GM18519 (cell line): Measurements from ENCODE around the gene PLCL2.

ENCODE experiments used
- ATAC-seq: cut with Tn5 transposase; IDR thresholded peaks from one replicate; pipeline ENCODE4 v1.9.1; 2021; ENCODE audit warnings: mild to moderate bottlenecking, moderate library complexity; ENCODE audit not compliant: unreplicated experiment, low FRiP score

The PLCL2 gene

DNA sequence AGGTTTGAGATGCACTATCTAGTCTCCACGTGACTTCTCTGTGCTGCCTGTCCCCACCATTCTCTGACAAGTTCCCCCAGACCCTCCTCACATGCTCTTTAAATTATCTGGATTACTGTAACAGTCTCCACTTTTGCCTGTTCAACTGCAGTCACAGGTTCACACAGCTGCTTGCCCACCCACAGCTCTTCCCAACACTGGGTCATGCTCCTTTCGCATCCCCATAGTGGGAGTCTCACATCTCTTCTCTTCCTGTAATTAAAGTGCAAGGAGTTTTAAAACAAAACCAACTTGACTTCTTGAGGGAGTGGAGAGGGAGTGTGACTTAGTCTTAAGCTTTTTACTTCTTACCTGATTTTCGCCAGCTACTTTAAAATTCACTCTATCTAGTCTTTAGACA lies 178.8 kb downstream of the PLCL2 start:
- ATAC-seq: no peak

DNA sequence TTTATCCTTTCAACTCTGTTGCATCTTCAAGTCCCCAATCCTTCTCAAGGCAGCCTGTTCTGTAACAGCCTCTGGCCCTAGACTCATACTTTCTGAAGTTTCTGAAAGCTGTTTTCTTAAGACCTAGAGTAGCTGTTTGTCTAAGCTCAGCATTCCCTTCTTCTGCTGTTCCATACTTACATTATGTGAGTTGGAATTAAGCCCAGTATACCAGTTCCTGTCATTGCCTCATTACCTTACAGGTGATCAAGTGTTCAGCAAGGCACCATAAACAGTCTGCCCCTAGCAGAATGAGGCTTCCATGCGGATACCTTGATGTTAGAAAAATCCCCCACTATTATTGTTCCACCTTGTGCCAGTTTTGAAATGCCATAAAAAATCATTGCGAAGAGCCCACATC lies 180.6 kb downstream of the PLCL2 start:
- no peak for ATAC-seq

DNA sequence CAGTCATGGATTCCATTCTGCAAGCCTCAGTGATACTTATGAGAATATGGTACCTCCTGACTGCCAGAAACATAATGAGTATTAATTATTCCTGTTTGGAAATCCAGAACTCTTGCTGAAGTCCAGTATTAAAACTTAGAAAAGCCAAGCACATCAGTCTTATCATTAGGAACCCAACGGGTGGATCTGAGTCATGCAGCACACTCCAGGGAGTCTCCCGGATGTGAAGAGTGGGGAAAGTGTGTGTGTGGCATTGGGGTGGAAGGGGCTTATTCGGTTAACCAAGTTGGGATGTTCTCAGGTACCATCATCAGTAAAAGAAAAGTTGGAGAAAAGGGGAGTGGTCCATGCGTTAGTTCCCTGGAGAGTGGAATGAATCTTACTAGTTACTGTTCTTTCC lies 181.1 kb downstream of the PLCL2 start:
- no peak for ATAC-seq

DNA sequence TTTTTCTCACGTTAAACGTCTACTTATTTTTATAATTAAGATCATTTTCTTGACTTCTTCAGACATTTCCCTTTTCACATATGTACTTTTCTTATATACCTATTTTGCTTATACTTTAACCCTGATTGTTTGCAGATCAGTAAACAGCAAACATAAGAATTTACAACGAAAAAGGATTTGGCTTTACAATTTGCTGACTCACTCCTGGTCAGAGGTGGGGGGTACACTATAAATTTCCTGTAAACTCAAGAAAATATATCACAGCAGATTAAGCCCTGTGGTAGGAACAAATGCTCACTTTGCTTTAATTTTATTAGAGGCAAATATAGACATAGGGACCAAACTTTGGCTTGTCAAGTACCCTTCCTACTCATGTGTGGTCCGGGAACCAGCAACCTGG lies 185.0 kb downstream of the PLCL2 start:
- no peak for ATAC-seq

DNA sequence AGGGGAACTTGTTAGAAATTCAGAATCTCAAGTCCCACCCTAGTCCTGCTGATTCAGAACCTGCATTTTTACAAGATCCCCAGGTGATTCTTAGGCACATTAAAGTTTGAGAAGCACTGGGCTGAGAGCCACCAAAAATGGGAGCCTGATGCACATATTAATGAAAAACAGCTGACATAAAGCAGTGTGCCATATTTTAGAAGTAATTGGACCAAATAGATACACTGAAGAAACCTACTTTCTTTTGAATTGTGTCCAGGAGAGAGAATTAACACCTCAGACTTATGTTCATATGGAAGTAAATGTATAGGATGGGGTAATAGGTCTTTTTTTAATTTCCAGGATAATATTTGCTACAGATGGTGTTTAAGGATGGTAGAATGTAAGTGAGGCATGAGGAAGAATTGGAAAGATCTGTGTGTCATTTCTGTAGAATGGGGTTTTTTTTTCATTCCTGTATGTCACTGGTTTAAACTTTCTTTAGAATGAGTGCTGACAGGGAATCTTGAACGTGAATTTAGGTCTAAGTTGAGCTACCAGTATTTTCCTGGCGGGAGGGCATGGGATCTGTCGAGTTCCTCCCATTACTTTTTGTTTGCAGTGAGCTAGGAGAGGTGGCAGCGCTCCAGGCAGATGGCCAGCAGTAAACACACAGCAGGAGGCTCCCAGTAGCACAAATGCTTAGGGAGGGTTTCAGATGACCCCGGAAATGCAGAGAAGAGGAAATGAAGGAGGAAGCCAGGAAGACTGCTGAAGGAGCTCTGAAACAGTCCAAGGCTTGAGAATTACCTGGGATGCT lies 185.6 kb downstream of the PLCL2 start:
- ATAC-seq: no peak

DNA sequence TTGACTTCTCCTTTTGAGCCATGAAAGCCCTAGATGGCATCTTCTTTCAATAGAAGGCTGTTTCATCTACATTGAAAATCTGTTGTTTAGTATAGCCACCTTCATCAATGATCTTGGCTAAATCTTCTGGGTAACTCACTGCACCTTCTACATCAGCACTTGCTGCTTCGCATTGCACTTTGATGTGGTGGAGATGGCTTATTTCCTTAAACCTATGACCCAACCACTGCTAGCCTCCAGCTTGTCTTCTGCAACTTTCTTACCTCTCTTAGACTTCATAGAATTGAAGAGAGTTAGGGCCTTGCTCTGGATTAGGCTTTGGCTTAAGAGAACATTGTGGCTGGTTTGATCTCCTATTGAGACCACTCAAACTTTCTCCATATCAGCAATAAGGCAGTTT lies 189.8 kb downstream of the PLCL2 start:
- no peak for ATAC-seq

DNA sequence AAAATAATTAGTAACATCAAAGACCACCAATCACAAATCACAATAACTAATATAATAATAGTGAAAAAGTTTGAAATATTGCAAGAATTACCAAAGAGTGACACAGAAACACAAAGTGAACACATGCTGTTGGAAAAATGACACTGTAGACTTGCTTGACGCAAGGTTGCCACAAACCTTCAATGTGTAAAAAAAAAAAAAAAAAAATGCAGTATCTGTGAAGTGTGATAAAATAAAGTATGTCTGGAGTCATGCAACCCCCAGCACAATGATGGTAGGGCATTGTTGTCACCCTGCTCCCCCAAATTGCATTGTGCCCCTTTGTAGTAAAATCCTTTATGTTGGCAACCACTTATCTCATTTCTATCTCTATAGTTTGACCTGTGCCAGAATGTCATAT lies 190.6 kb downstream of the PLCL2 start:
- no peak for ATAC-seq

DNA sequence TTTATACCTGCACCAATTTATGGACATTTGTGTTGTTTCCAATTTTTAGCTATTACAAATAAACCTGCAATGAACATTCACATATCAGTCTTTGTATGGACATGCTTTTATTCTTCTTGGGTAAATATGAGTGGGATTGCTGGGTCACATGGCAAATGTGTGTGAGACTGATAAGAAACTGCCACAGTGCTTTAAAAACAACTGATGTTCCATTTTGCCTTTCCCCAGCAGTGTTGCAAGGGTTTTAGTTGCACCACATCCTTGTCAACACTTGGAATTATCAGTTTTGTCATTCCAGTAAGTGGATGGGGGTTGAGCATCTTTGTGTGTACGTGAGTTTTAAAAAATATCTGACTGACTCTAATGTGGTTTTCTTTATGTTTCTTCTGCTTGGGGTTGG lies 191.2 kb downstream of the PLCL2 start:
- ATAC-seq: no peak

DNA sequence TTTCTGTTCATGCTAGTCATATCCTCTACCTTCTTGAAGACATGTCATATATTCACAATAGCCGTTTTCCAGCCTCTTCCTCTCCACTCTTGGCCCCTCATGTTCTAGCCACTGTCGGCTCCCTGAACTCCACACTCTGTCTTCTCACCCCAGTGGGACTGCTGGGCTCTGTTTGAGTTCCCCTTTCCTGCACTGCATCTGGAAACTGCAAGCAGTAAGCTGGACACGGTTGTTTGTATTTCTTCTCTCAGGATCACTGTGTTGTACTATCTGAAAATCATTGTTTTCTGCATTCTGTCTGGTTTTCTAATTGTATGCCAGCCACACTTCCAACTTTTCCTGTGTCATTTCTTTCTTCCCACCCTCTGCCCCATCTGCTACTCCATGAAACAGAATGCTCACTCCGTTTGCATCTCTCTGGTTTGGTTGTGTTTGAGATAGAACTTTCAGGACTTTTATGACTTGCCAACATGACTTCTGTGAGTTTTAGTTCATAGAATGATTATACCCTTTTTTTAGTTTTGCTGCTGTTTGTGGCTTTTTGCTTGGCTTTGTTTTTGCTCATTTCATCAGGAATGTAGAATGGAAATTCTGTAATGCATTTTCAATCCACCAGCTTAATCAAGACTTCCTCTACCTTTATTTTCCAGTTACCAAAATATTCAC lies 192.3 kb downstream of the PLCL2 start:
- no peak for ATAC-seq

DNA sequence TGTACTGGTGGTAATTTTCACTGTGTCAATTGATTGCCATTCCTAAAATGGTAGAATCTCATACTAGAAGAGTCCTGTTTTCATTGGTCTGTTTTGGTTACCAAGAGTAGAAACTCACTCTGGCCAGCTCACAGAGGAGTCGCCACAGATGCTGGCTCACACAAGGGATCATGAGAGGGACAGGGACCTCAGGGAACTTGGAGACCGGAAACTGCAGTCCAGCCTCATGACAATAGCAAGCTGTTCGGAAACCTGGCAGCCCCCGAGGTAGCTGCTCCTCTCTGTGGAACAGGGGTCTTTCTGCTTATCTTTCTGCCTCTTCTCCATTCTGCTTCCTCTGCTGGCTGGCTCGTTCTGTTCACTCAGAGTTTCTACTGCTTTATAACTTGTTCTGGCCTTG lies 192.9 kb downstream of the PLCL2 start:
- ATAC-seq: no peak

DNA sequence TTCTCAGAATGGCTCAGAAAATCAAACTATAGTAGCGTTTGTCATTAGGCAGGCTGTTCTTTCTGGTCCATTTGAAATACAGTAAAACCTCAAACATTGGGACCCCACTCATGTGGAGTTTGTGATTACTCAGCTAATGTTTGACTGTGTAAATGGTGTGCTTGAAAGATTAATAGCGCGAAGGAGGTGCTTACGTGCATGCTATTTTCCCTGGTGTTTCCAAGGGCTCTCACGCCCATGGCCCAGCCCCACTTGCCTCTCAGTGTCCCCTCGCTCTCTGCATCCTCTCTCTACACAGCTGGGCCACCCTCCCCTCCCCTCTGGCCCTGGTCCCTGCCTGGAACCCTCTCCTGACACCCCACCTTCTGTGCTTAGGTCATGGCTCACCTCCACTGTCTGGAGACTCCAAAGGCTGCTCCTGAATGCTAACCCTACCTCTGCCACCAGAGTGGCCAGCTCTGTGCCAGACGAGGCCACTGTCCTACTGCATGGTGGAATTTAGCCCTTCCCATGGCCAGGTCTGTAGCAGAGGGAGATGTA lies 194.2 kb downstream of the PLCL2 start:
- ATAC-seq: no peak

DNA sequence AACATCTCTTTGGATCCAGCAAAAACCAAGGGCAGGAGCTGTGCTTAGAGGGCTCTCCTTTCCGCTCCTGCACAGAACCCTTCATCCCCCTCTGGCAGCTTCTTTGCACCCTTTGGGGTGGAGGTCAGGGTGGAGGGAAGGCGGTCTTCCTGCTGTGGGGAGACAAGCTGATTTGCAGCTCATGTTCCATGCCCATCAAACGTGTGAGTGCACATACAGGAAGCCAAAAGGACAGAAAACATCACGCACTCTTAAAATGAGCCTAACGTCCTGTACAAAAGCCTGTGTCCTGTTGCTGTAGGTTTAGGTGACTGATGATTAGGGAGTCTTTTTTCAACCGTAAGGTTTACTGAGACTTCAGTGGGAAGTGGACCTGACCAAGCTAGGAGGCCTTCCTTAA lies 195.2 kb downstream of the PLCL2 start:
- no peak for ATAC-seq

DNA sequence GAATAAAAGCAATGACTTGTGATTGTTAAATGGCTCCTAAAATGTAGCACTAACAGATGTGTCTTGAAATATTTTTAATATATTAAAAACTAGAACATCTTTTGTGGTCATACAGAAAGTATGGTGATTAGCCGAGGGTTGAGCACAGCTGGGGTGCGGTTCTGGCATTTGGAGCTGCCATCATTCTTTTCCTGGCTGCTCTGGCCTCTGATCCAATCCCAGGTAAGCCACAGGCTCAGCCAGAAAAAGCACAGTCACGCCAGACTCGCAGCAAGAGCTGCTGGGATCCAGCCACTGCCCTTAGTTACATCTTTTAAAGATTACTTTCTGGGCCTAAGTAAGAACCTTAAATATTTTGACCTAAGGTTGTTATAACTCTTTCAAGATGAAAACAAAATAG lies 196.8 kb downstream of the PLCL2 start:
- no peak for ATAC-seq

DNA sequence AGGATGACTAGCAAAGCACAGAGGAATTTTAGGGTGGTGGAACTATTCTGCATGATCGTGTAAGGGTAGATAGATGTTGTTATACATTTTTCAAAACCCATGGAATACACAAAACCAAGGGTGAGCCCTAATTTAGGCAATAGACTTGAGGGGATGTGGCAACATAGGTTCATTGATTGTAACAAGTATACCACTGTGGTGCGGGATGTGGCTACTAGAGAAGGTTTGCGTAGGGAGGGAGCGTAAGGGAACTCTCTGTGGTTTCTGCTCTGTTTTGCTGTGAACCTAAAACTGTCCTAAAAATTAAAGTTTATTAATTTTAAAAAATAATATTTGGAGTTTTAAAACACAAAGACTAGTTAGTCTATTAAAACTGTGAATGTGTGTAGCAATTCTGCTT lies 202.8 kb downstream of the PLCL2 start:
- ATAC-seq: no peak

DNA sequence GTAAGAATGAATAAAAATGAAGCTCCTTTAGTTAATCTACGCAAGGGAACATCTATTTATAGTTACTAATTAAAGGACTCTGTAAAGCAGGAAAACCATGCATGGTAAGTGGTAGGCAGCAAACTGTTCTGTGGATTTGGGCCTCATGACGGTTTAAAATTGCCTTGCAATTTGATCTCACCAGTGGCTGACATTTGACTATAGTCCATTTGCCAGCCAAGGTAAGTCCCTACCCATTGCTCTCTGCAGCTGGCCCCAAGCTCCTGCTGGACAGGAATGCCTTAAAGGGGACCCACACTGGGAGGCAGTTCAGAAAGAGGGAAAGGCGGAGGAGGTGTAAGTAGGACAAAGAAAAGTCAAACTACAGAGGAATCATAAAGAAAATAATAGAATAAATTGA lies 203.3 kb downstream of the PLCL2 start:
- ATAC-seq: no peak

DNA sequence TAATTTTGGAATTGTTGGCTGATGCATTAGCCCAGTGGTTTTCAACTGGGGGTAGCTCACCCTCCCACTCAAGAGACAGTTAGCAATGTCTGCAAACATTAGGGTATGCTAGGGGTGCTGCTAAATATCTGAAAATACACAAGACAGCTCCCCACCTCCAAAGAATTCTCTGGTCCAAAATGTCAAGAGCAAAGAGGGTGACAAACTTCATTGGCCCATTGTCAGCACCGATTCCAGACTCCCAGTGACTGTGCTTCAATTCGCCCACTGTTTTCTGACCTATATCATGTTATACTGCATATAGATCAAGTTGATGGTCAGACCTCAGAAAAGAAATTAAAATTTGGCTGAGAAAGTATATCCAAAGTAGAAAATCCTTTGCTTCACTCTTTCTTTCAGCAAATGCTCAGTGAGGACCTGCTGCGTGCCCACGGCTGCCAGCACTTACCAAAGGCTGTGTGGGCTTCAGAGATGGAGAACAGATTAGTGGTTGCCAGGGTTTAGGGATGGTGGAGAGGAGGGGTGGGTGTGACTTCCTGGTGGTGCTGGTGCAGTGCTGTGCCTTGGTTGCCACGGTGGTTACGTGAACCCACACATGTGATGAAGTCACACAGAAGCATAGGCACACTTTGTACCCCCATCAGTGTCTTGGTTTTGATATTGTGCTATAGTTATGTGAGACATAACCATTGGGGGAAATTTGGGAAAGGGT lies 204.0 kb downstream of the PLCL2 start:
- no peak for ATAC-seq

DNA sequence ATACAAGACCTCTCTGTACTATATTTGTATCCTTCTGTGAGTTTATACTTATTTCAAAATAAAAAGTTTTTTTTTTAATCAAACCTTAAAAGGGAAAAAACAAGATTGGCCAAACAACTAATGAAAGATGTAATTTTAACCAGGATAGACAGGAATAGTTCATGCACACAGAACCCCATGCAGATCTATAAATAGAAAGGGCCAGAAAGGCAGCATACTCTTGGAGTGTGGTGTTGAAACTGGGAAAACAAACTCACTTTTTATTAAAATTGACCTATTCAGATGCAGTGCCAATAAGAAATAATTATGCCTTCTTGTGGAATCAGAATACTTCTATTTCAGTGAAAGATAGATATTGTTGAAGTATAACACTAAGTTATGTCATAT lies 204.6 kb downstream of the PLCL2 start:
- no peak for ATAC-seq

DNA sequence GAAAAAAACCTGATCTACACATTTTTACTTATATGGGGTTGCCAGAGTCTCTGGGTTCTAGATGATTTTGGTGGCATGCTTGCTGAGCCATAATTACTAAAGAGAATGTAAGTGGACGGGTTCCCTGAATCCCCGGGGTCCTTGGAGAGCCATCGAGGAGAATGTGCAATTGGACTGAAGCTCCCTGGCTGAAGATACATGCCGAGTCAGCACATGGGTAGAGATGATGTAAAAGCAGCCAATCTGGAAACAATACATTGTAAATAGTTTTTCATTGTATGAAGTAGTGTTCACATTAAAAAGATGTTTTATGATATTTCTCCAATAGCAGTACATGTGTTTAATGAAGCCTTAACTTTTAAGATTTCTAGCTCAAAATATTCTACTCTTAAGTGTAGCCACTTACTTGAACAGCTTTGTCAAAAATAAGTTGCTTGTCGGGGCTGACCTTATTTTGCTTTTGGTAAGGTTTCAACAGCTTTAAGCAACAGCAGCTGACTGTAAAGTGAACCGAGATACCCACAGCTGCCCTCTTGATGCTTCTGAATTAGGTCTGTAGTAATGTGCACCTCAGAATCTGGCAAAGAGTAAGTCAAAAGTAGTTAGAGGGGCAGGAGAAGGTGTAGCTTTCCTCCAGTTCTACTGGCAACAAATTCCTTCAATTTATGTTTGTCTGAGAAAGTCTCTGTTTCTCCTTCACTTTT lies 205.7 kb downstream of the PLCL2 start:
- ATAC-seq: no peak

DNA sequence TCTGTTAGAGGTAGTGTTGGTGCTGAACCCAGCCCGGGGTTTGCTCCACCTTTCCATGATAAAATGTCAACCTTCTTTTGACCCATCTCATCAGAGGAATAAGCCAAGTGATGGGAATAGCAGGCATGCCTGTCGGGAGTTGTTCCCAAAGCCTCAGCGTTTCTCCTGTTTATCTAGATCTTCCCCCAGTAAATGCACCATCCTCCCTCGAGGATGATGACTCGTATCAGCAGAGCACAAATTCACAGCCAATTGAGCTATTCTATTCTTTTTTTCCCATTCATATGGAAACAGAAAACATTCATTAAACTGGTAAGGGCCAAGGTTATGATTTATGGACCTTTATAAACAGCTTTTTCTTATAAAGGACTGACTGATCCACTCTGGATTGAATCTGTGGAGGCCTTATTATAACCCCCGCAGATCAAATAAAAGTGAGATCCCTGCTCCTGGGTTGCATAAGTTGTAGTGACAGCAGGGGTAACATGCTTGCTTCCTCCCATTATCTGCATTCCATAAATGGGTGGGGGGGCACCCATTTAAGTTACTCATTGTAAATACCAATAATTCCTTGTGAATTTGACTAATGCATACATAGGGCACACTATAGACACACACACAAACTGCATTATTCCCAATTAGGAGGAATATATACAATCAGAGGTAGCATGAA lies 207.3 kb downstream of the PLCL2 start:
- no peak for ATAC-seq

DNA sequence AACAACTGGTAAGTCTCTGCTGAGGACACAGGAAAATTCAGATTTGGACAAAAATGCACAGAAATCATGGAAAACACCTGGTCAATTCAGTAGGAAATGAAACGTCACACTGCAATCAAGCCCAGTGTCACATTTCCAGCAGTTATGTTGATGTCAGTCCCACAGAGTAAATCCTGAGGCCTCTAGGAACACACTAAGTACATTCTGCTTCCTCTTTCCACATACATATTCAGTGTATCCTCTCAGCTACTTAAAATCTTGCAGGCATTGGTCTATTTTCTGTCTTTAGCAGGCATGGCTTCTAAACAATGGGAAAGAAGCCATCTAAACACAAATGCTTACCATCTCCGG lies 207.8 kb downstream of the PLCL2 start:
- ATAC-seq: no peak
